NCI-H2227 treated with DMSO at 0.1 percent for 48 hours (cell line): ENCODE results near the gene CLN3.
"Not testable (repeated sequence)": the region's sequence is repeated elsewhere in the genome, so short reads cannot be mapped to it uniquely, and the experiment has no call there.

Source experiments
- DNase-seq: peaks from one replicate; lab custom pipeline; 2025; lab: John Stamatoyannopoulos, UW

Gene CLN3

GRCh38 chr16:28491970-28492474 lies at the start of gene CLN3:
Gene CLN3, minus strand, starts transcription at chr16:28492074. Its CDS starts 315 bp downstream, at chr16:28491759.
- DNase-seq = peak; percentile 99

GRCh38 chr16:28540346-28540745 lies 48.5 kb upstream of the CLN3 start:
- DNase-seq = no peak

GRCh38 chr16:28538733-28539596 lies 47.1 kb upstream of the CLN3 start, which contains the start of gene NUPR1:
Gene NUPR1, minus strand, starts transcription at chr16:28538974. Its CDS starts 67 bp downstream, at chr16:28538907.
- DNase-seq = no peak

GRCh38 chr16:28537964-28538732 lies 46.3 kb upstream of the CLN3 start:
- no peak for DNase-seq

- DNase-seq = no peak
Measured at GRCh38 chr16:28537076-28537475, 45.2 kb upstream of the CLN3 start.

- DNase-seq = no peak
Measured at GRCh38 chr16:28534542-28535373, 42.9 kb upstream of the CLN3 start.

GRCh38 chr16:28532940-28533647 lies 41.2 kb upstream of the CLN3 start:
- no peak for DNase-seq

- DNase-seq = no peak
Measured at GRCh38 chr16:28531777-28532744, 40.2 kb upstream of the CLN3 start.

- DNase-seq = no peak
Measured at GRCh38 chr16:28529124-28529523, 37.2 kb upstream of the CLN3 start.

GRCh38 chr16:28528463-28528867 lies 36.6 kb upstream of the CLN3 start:
- no peak for DNase-seq

- DNase-seq = no peak
Measured at GRCh38 chr16:28527985-28528384, 36.1 kb upstream of the CLN3 start.

GRCh38 chr16:28527100-28527785 lies 35.4 kb upstream of the CLN3 start:
- not testable (repeated sequence) for DNase-seq

- DNase-seq = no peak
Measured at GRCh38 chr16:28526201-28527099, 34.6 kb upstream of the CLN3 start.

- no peak for DNase-seq
Measured at GRCh38 chr16:28524681-28525171, 32.9 kb upstream of the CLN3 start.

- DNase-seq = no peak
Measured at GRCh38 chr16:28522792-28523191, 30.9 kb upstream of the CLN3 start.

- DNase-seq = no peak
Measured at GRCh38 chr16:28521436-28521835, 29.6 kb upstream of the CLN3 start.

- no peak for DNase-seq
Measured at GRCh38 chr16:28520672-28521071, 28.8 kb upstream of the CLN3 start.

- no peak for DNase-seq
Measured at GRCh38 chr16:28514246-28514645, 22.4 kb upstream of the CLN3 start.
